Mesendoderm (in vitro differentiated cells): ENCODE data around the gene ST3GAL2.
A peak's percentile ranks its signal among the peaks of the same experiment; 100 is the strongest.

Source experiments
- DNase-seq: peaks from one replicate; pipeline ENCODE4 v3.0.0; 2013
- H2AK5ac ChIP-seq: 2 replicates; pipeline ENCODE4 v1.6.1; 2013; ENCODE audit warnings: low read length, inconsistent platforms
- H2BK120ac ChIP-seq: 2 replicates; pipeline ENCODE4 v1.6.1; 2013; ENCODE audit warnings: low read depth, mild to moderate bottlenecking, low read length, moderate library complexity, mixed read lengths
- H2BK15ac ChIP-seq: replicated peaks from 2 replicates; pipeline ENCODE4 v1.6.1; 2013; ENCODE audit warnings: low read depth, mild to moderate bottlenecking, moderate library complexity
- H2BK5ac ChIP-seq: 2 replicates; pipeline ENCODE4 v1.6.1; 2013; ENCODE audit warnings: low read length, inconsistent platforms
- H3K18ac ChIP-seq: 2 replicates; pipeline ENCODE4 v1.6.1; 2013; ENCODE audit warnings: mild to moderate bottlenecking, low read length, mixed read lengths
- H3K23ac ChIP-seq: one replicate; pipeline ENCODE4 v1.6.1; 2013; ENCODE audit warnings: low read length
- H3K27ac ChIP-seq: 2 replicates; pipeline ENCODE4 v1.5.1; 2013; ENCODE audit warnings: low read depth, mild to moderate bottlenecking, inconsistent platforms, low read length, moderate library complexity
- H3K27me3 ChIP-seq: 2 replicates; pipeline ENCODE4 v1.6.1; 2013; ENCODE audit warnings: low read length, control low read depth, mild to moderate bottlenecking, inconsistent platforms; ENCODE audit not compliant: insufficient read depth, poor library complexity
- H3K36me3 ChIP-seq: 2 replicates; pipeline ENCODE4 v1.6.1; 2013; ENCODE audit warnings: low read length, inconsistent platforms; ENCODE audit not compliant: control insufficient read depth, insufficient read depth
- H3K4ac ChIP-seq: one replicate; pipeline ENCODE4 v1.6.1; 2013; ENCODE audit warnings: low read depth, mild to moderate bottlenecking, low read length, moderate library complexity
- H3K4me1 ChIP-seq: 2 replicates; pipeline ENCODE4 v1.6.1; 2013; ENCODE audit warnings: low read depth, low read length, inconsistent platforms; ENCODE audit not compliant: control insufficient read depth
- H3K4me2 ChIP-seq: 2 replicates; pipeline ENCODE4 v1.6.1; 2013; ENCODE audit warnings: low read length
- H3K4me3 ChIP-seq: 2 replicates; pipeline ENCODE4 v1.5.1; 2013; ENCODE audit warnings: mild to moderate bottlenecking, low read length
- H3K56ac ChIP-seq: one replicate; pipeline ENCODE4 v1.6.1; 2013; ENCODE audit warnings: low read length
- H3K79me1 ChIP-seq: 2 replicates; pipeline ENCODE4 v1.6.1; 2013; ENCODE audit warnings: low read length, inconsistent platforms
- H3K79me2 ChIP-seq: 2 replicates; pipeline ENCODE4 v1.6.1; 2013; ENCODE audit warnings: mild to moderate bottlenecking, low read length; ENCODE audit not compliant: control insufficient read depth, insufficient read depth
- H3K9ac ChIP-seq: 2 replicates; pipeline ENCODE4 v1.6.1; 2013; ENCODE audit warnings: low read length, inconsistent platforms
- H4K5ac ChIP-seq: one replicate; pipeline ENCODE4 v1.6.1; 2013; ENCODE audit warnings: low read length
- H4K8ac ChIP-seq: one replicate; pipeline ENCODE4 v1.6.1; 2013; ENCODE audit warnings: low read depth, mild to moderate bottlenecking, control low read depth, low read length, moderate library complexity
- WGBS: extraction: QIAGEN DNeasy Blood & Tissue Kit; methylation state at CpG from one replicate; pipeline ENCODE4 v1.1.7; 2013; ENCODE audit warnings: low lambda C conversion rate, missing lambda C conversion rate; ENCODE audit not compliant: insufficient coverage; ENCODE audit errors: extremely low coverage; 5-methylcytosine and 5-hydroxymethylcytosine counted together

The ST3GAL2 gene

GRCh38 chr16:70432356-70432722 lies 6.6 kb downstream of the ST3GAL2 start:
- no peak overlapping the region for H4K5ac ChIP-seq
- peaks cover 2% of the 10 kb centered on the region for H3K36me3 ChIP-seq
- H3K4me1 ChIP-seq, result peaks cover 46% of the 10 kb centered on the region
- peaks cover 56% of the 10 kb centered on the region for H3K79me2 ChIP-seq
- no peak overlapping the region for H3K23ac ChIP-seq
- no peak overlapping the region for H3K4me2 ChIP-seq
- no peak overlapping the region for H2BK15ac ChIP-seq
- H3K27ac ChIP-seq, result no peak overlapping the region
- no peak overlapping the region for H2BK5ac ChIP-seq
- H3K56ac ChIP-seq, result peak overlapping the region; percentile 36
- H3K4me3 ChIP-seq, result no peak overlapping the region
- H4K8ac ChIP-seq, result no peak overlapping the region
- H3K18ac ChIP-seq, result no peak overlapping the region
- peak overlapping the region; percentile 44 for H3K9ac ChIP-seq
- WGBS, result no CpG with 5 or more reads among the region's 3 CpGs
- H2AK5ac ChIP-seq, result no peak overlapping the region
- H3K79me1 ChIP-seq, result peaks cover 28% of the 10 kb centered on the region
- no peak for DNase-seq
- H3K27me3 ChIP-seq, result no peaks in the 10 kb centered on the region
- no peak overlapping the region for H2BK120ac ChIP-seq
- H3K4ac ChIP-seq, result no peak overlapping the region

GRCh38 chr16:70430667-70431536 lies 8.0 kb downstream of the ST3GAL2 start:
- Histone ChIP-seq H3K4me1 (peaks cover 44% of the 10 kb centered on the region), H3K56ac (peak overlapping the region; percentile 88), H2BK15ac (peak overlapping the region; percentile 20), H2BK5ac (peak overlapping the region; percentile 79), H3K27me3 (no peaks in the 10 kb centered on the region), H3K18ac (peak overlapping the region; percentile 88), H3K4me2 (peak overlapping the region; percentile 12), H3K23ac (peak overlapping the region; percentile 81), H2BK120ac (peak overlapping the region; percentile 75), H3K4ac (peak overlapping the region; percentile 74), H3K36me3 (peaks cover 2% of the 10 kb centered on the region), H4K5ac (no peak overlapping the region), H3K79me1 (peaks cover 31% of the 10 kb centered on the region), H3K27ac (peak overlapping the region; percentile 90), H4K8ac (peak overlapping the region; percentile 30), H3K9ac (peak overlapping the region; percentile 63), H2AK5ac (peak overlapping the region; percentile 96), H3K4me3 (no peak overlapping the region), H3K79me2 (peaks cover 51% of the 10 kb centered on the region)
- WGBS, result no CpG with 5 or more reads among the region's 11 CpGs
- peak; percentile 69 for DNase-seq

GRCh38 chr16:70429888-70430666 lies 8.8 kb downstream of the ST3GAL2 start:
- peaks cover 34% of the 10 kb centered on the region for H3K79me1 ChIP-seq
- WGBS, result no CpG with 5 or more reads among the region's 5 CpGs
- H3K56ac ChIP-seq, result peak overlapping the region; percentile 88
- peak overlapping the region; percentile 84 for H3K4ac ChIP-seq
- DNase-seq, result no peak
- peak overlapping the region; percentile 30 for H4K8ac ChIP-seq
- H2BK5ac ChIP-seq, result peak overlapping the region; percentile 79
- H3K79me2 ChIP-seq, result peaks cover 56% of the 10 kb centered on the region
- H2AK5ac ChIP-seq, result peak overlapping the region; percentile 96
- peak overlapping the region; percentile 35 for H4K5ac ChIP-seq
- H3K4me2 ChIP-seq, result no peak overlapping the region
- H3K36me3 ChIP-seq, result peaks cover 2% of the 10 kb centered on the region
- peak overlapping the region; percentile 81 for H3K23ac ChIP-seq
- no peak overlapping the region for H2BK15ac ChIP-seq
- H3K4me3 ChIP-seq, result no peak overlapping the region
- no peaks in the 10 kb centered on the region for H3K27me3 ChIP-seq
- peak overlapping the region; percentile 63 for H3K9ac ChIP-seq
- peak overlapping the region; percentile 70 for H3K18ac ChIP-seq
- peaks cover 44% of the 10 kb centered on the region for H3K4me1 ChIP-seq
- peak overlapping the region; percentile 84 for H3K27ac ChIP-seq
- H2BK120ac ChIP-seq, result peak overlapping the region; percentile 75

GRCh38 chr16:70428178-70428998 lies 10.5 kb downstream of the ST3GAL2 start:
- Histone ChIP-seq H2BK15ac (no peak overlapping the region), H3K79me2 (peaks cover 45% of the 10 kb centered on the region), H3K4me1 (peaks cover 39% of the 10 kb centered on the region), H3K18ac (peak overlapping the region; percentile 88), H2BK5ac (peak overlapping the region; percentile 99), H3K27me3 (no peaks in the 10 kb centered on the region), H3K4me3 (no peak overlapping the region), H3K27ac (peak overlapping the region; percentile 99), H3K4ac (peak overlapping the region; percentile 89), H2BK120ac (peak overlapping the region; percentile 83), H4K5ac (peak overlapping the region; percentile 84), H3K23ac (peak overlapping the region; percentile 51), H3K4me2 (peak overlapping the region; percentile 66), H3K36me3 (no peaks in the 10 kb centered on the region), H3K56ac (peak overlapping the region; percentile 98), H3K79me1 (peaks cover 28% of the 10 kb centered on the region), H3K9ac (peak overlapping the region; percentile 81), H2AK5ac (peak overlapping the region; percentile 99), H4K8ac (no peak overlapping the region)
- no CpG with 5 or more reads among the region's 9 CpGs for WGBS
- DNase-seq, result peak; percentile 99

- Histone ChIP-seq H3K56ac (peak overlapping the region; percentile 77), H2AK5ac (peak overlapping the region; percentile 24), H2BK120ac (peak overlapping the region; percentile 83), H3K4ac (no peak overlapping the region), H2BK15ac (peak overlapping the region; percentile 5), H3K36me3 (no peaks in the 10 kb centered on the region), H3K4me1 (peaks cover 33% of the 10 kb centered on the region), H3K79me1 (peaks cover 22% of the 10 kb centered on the region), H3K9ac (peak overlapping the region; percentile 59), H2BK5ac (peak overlapping the region; percentile 81), H3K27me3 (no peaks in the 10 kb centered on the region), H3K27ac (peak overlapping the region; percentile 99), H3K79me2 (peaks cover 41% of the 10 kb centered on the region), H3K23ac (no peak overlapping the region), H4K5ac (no peak overlapping the region), H3K4me3 (no peak overlapping the region), H3K18ac (peak overlapping the region; percentile 88), H4K8ac (no peak overlapping the region), H3K4me2 (peak overlapping the region; percentile 12)
- 100% methylated on average over 1 of the region's 4 CpGs for WGBS
- DNase-seq, result no peak
Measured at GRCh38 chr16:70427786-70428177, 11.1 kb downstream of the ST3GAL2 start.
